ENCODE data around the gene CLASP1. TPM values are rescaled to one million over a fixed set of nuclear protein-coding genes. Genes with fewer than 3 reads are reported as not detected.
"Not testable (repeated sequence)": the region's sequence is repeated elsewhere in the genome, so short reads cannot be mapped to it uniquely, and the experiment has no call there.

The CLASP1 gene
- total RNA-seq, 1 donor from 2014 or later: 95.1 TPM

- Mint-ChIP-seq H3K4me1 (ENCODE audit: unreplicated experiment) (peaks cover 5% of the 10 kb centered on the region), H3K36me3 (ENCODE audit: low read depth, unreplicated experiment) (peaks cover 18% of the 10 kb centered on the region), H3K4me3 (ENCODE audit: unreplicated experiment) (no peak overlapping the region), H3K9me3 (ENCODE audit: unreplicated experiment) (no peaks in the 10 kb centered on the region), H3K27ac (ENCODE audit: unreplicated experiment) (no peak overlapping the region), H3K27me3 (ENCODE audit: unreplicated experiment) (peaks cover 5% of the 10 kb centered on the region)
- DNase-seq (ENCODE audit: low spot score): no peak
- TF ChIP-seq CTCF (IDR thresholded peaks at IDR 0.05; ENCODE audit: unreplicated experiment): no peak
Measured at GRCh38 chr2:121562269-121563176, 86.7 kb downstream of the CLASP1 start.

GRCh38 chr2:121561617-121562268, 87.5 kb downstream of the CLASP1 start:
- Mint-ChIP-seq H3K36me3 (ENCODE audit: low read depth, unreplicated experiment) (peaks cover 18% of the 10 kb centered on the region), H3K4me3 (ENCODE audit: unreplicated experiment) (no peak overlapping the region), H3K9me3 (ENCODE audit: unreplicated experiment) (no peaks in the 10 kb centered on the region), H3K27me3 (ENCODE audit: unreplicated experiment) (peaks cover 5% of the 10 kb centered on the region), H3K27ac (ENCODE audit: unreplicated experiment) (no peak overlapping the region), H3K4me1 (ENCODE audit: unreplicated experiment) (peaks cover 5% of the 10 kb centered on the region)
- no peak for DNase-seq (ENCODE audit: low spot score)
- no peak for TF ChIP-seq CTCF (IDR thresholded peaks at IDR 0.05; ENCODE audit: unreplicated experiment)

- Mint-ChIP-seq H3K4me3 (ENCODE audit: unreplicated experiment) (no peak overlapping the region), H3K36me3 (ENCODE audit: low read depth, unreplicated experiment) (no peaks in the 10 kb centered on the region), H3K9me3 (ENCODE audit: unreplicated experiment) (no peaks in the 10 kb centered on the region), H3K27me3 (ENCODE audit: unreplicated experiment) (peaks cover 3% of the 10 kb centered on the region), H3K4me1 (ENCODE audit: unreplicated experiment) (peaks cover 10% of the 10 kb centered on the region), H3K27ac (ENCODE audit: unreplicated experiment) (no peak overlapping the region)
- TF ChIP-seq CTCF (IDR thresholded peaks at IDR 0.05; ENCODE audit: unreplicated experiment): no peak
- DNase-seq (ENCODE audit: low spot score): no peak
Measured at GRCh38 chr2:121558329-121558728, 90.9 kb downstream of the CLASP1 start.

- DNase-seq (ENCODE audit: low spot score): no peak
- no peaks in the 10 kb centered on the region for H3K9me3 Mint-ChIP-seq (ENCODE audit: unreplicated experiment)
- H3K36me3 Mint-ChIP-seq (ENCODE audit: low read depth, unreplicated experiment): no peaks in the 10 kb centered on the region
- peaks cover 2% of the 10 kb centered on the region for H3K27me3 Mint-ChIP-seq (ENCODE audit: unreplicated experiment)
- no peak overlapping the region for H3K4me3 Mint-ChIP-seq (ENCODE audit: unreplicated experiment)
- TF ChIP-seq CTCF (IDR thresholded peaks at IDR 0.05; ENCODE audit: unreplicated experiment): no peak
- H3K27ac Mint-ChIP-seq (ENCODE audit: unreplicated experiment): no peak overlapping the region
- H3K4me1 Mint-ChIP-seq (ENCODE audit: unreplicated experiment): peaks cover 4% of the 10 kb centered on the region
Measured at GRCh38 chr2:121555008-121555407, 94.3 kb downstream of the CLASP1 start.

GRCh38 chr2:121552477-121553180, 96.6 kb downstream of the CLASP1 start:
- not testable (repeated sequence) for H3K27ac Mint-ChIP-seq (ENCODE audit: unreplicated experiment); H3K9me3 Mint-ChIP-seq (ENCODE audit: unreplicated experiment); H3K27me3 Mint-ChIP-seq (ENCODE audit: unreplicated experiment); H3K4me3 Mint-ChIP-seq (ENCODE audit: unreplicated experiment); DNase-seq (ENCODE audit: low spot score); H3K4me1 Mint-ChIP-seq (ENCODE audit: unreplicated experiment); H3K36me3 Mint-ChIP-seq (ENCODE audit: low read depth, unreplicated experiment)
